AG04449 (cell line): ENCODE results near the gene RELT.

Experiments used
- CTCF ChIA-PET: fragments of 350-600 bp; formaldehyde crosslinking; extraction: SDS; loops from one replicate; lab custom pipeline; 2021; ENCODE audit warnings: antibody characterized with exemption; lab: Yijun Ruan, JAX
- POLR2A ChIA-PET: fragments of 400-600, 350-600 bp; formaldehyde crosslinking; extraction: SDS; loops from one replicate; lab custom pipeline; 2020; ENCODE audit warnings: antibody characterized with exemption, inconsistent platforms; lab: Yijun Ruan, JAX
- DNase-seq: peaks from one replicate; pipeline ENCODE4 v3.0.0-alpha.2; 2010; ENCODE audit warnings: low read depth, low spot score
- H3K4me3 ChIP-seq: 2 replicates; pipeline ENCODE4 v1.5.1; 2011; ENCODE audit warnings: low read depth, mild to moderate bottlenecking, control low read depth, low read length
- CTCF ChIP-seq: IDR thresholded peaks from one replicate; pipeline ENCODE4 v1.5.1; 2011; ENCODE audit warnings: mild to moderate bottlenecking, moderate library complexity, low read length, control low read depth, inconsistent platforms; ENCODE audit not compliant: insufficient read depth; ENCODE audit errors: missing control alignments

Gene RELT

GRCh38 chr11:73350908-73351636 is 25.1 kb upstream of the RELT start:
- DNase-seq: no peak
- POLR2A ChIA-PET: interaction anchor here (0.8 kb wide), 1 partner anchor 42 kb away, joined by 4 read pairs; no protein-coding TSS in a partner anchor
- peak; percentile 78 for TF ChIP-seq CTCF
- H3K4me3 ChIP-seq: no peak overlapping the region
- CTCF ChIA-PET: interaction anchor here (0.6 to 18.6 kb wide), 47 partner anchors 10 to 511 kb away, joined by 3 to 263 read pairs (median 5); partner anchors contain the start of genes ARHGEF17, FAM168A, PLEKHB1 and RELT

GRCh38 chr11:73353422-73353821 is 22.8 kb upstream of the RELT start:
- CTCF ChIA-PET: interaction anchor here (1.4 to 18.6 kb wide), 7 partner anchors 9 to 308 kb away, joined by 4 to 263 read pairs (median 119); partner anchors contain the start of gene ARHGEF17
- DNase-seq: no peak
- no peak for TF ChIP-seq CTCF
- H3K4me3 ChIP-seq: no peak overlapping the region
- POLR2A ChIA-PET: no interaction called here

- CTCF ChIA-PET: interaction anchor here (0.7 to 18.6 kb wide), 7 partner anchors 10 to 306 kb away, joined by 3 to 263 read pairs (median 119); partner anchors contain the start of gene ARHGEF17
- DNase-seq: no peak
- POLR2A ChIA-PET: no interaction called here
- H3K4me3 ChIP-seq: no peak overlapping the region
- TF ChIP-seq CTCF: no peak
Observed at GRCh38 chr11:73355109-73355508, 21.1 kb upstream of the RELT start.

- CTCF ChIA-PET: interaction anchor here (0.8 to 18.6 kb wide), 9 partner anchors 4 to 306 kb away, joined by 3 to 263 read pairs (median 14); partner anchors contain the start of gene ARHGEF17
- no peak for TF ChIP-seq CTCF
- POLR2A ChIA-PET: no interaction called here
- no peak for DNase-seq
- no peak overlapping the region for H3K4me3 ChIP-seq
Observed at GRCh38 chr11:73356979-73357860, 19.0 kb upstream of the RELT start.

- ChIA-PET CTCF (interaction anchor here (0.8 to 18.6 kb wide), 9 partner anchors 5 to 305 kb away, joined by 3 to 263 read pairs (median 14); partner anchors contain the start of gene ARHGEF17), POLR2A (interaction anchor here (0.6 kb wide), 1 partner anchor 49 kb away, joined by 3 read pairs; no protein-coding TSS in a partner anchor)
- TF ChIP-seq CTCF: no peak
- no peak for DNase-seq
- no peak overlapping the region for H3K4me3 ChIP-seq
Observed at GRCh38 chr11:73358071-73358470, 18.1 kb upstream of the RELT start.
